Mammary epithelial cell (primary cell): ENCODE measurements around the gene ANXA2.

ENCODE experiments used
- CTCF ChIP-seq, 2 donors: IDR thresholded peaks in 1 of 2; conservative IDR thresholded peaks in 1 of 2; 2 replicates each; pipeline ENCODE4 v1.5.1; 2011 to 2012; ENCODE audit warnings: inconsistent platforms in 2 of 2, low read length in 2 of 2, mild to moderate bottlenecking in 2 of 2, control low read depth in 1 of 2, low read depth in 1 of 2; ENCODE audit not compliant: insufficient read depth in 1 of 2; ENCODE audit errors: extremely low read depth in 1 of 2
- EZH2 ChIP-seq: IDR thresholded peaks from 2 replicates; pipeline ENCODE4 v1.6.1; 2012; ENCODE audit warnings: low read length, inconsistent platforms, borderline replicate concordance

GRCh38 chr15:60353245-60353920 is 44.4 kb downstream of the ANXA2 start:
- TF ChIP-seq CTCF (conservative IDR thresholded peaks at IDR 0.05 in 1 of 2, IDR thresholded peaks at IDR 0.05 in 1 of 2; ENCODE audit: extremely low read depth in 1 of 2, insufficient read depth in 1 of 2, low read depth in 1 of 2, low read length in 2 of 2) (no peak), EZH2 (no peak)
